ENCODE measurements around the gene ZBTB2. TPM values are rescaled to one million over a fixed set of nuclear protein-coding genes. Genes with fewer than 3 reads are reported as not detected.

Gene ZBTB2
- total and polyA plus RNA-seq, 2 donors from 2014 or later, result 6.0 to 11.2 TPM

GRCh38 chr6:151377095-151377494 lies 14.3 kb downstream of the ZBTB2 start:
- H3K4me3 ChIP-seq (ENCODE audit: low read length in 3 of 3), result no peak overlapping the region
- no peaks in the 10 kb centered on the region for H3K4me1 ChIP-seq (ENCODE audit: control insufficient read depth in 2 of 3, insufficient read depth in 2 of 3, low read depth in 1 of 3, low read length in 3 of 3)
- peaks cover 0 to 4% (median 0%) of the 10 kb centered on the region in 3 donors for H3K36me3 ChIP-seq (ENCODE audit: control insufficient read depth in 2 of 3, insufficient read depth in 3 of 3, low read length in 3 of 3)
- no peaks in the 10 kb centered on the region for H3K9me3 ChIP-seq (ENCODE audit: control insufficient read depth in 2 of 3, insufficient read depth in 1 of 3, low read length in 3 of 3)
- FAIRE-seq (no peak), DNase-seq (no peak)
- TF ChIP-seq CTCF (IDR thresholded peaks at IDR 0.05; ENCODE audit: borderline replicate concordance, extremely low read depth, insufficient read depth), result no peak
- H3K27me3 ChIP-seq (ENCODE audit: control insufficient read depth, insufficient read depth, low read length), result no peaks in the 10 kb centered on the region
- no peak overlapping the region for H3K27ac ChIP-seq (ENCODE audit: low read depth in 2 of 2, low read length in 2 of 2)
- H3K9ac ChIP-seq (ENCODE audit: low read length in 3 of 3), result no peak overlapping the region
- intact Hi-C loops (cut with DNase I), result no loop called here

DNA sequence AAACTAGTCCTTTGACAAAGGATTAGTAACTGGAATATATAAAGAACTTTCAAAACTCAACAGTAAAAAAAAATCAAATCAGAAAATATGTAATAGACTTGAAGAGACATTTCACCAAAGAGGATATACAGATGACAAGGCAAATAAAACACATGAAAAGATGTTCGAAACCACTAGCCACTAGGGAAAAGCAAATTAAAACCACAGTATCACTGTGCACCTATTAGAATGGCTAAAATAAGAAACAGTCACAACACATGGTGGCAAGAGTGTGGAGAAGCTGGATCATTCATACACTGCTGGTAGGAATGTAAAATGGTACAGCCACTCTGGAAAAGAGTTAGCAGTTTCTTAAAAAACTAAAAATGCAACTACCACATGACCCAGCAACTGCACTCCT lies 14.9 kb downstream of the ZBTB2 start:
- FAIRE-seq (no peak), DNase-seq (no peak)
- Histone ChIP-seq H3K27ac (ENCODE audit: low read depth in 2 of 2, low read length in 2 of 2) (no peak overlapping the region), H3K4me3 (ENCODE audit: low read length in 3 of 3) (no peak overlapping the region), H3K4me1 (ENCODE audit: control insufficient read depth in 2 of 3, insufficient read depth in 2 of 3, low read depth in 1 of 3, low read length in 3 of 3) (no peaks in the 10 kb centered on the region), H3K27me3 (ENCODE audit: control insufficient read depth, insufficient read depth, low read length) (no peaks in the 10 kb centered on the region), H3K9ac (ENCODE audit: low read length in 3 of 3) (no peak overlapping the region), H3K9me3 (ENCODE audit: control insufficient read depth in 2 of 3, insufficient read depth in 1 of 3, low read length in 3 of 3) (no peaks in the 10 kb centered on the region), H3K36me3 (ENCODE audit: control insufficient read depth in 2 of 3, insufficient read depth in 3 of 3, low read length in 3 of 3) (peaks cover 0 to 9% (median 2%) of the 10 kb centered on the region in 3 donors)
- no peak for TF ChIP-seq CTCF (IDR thresholded peaks at IDR 0.05; ENCODE audit: borderline replicate concordance, extremely low read depth, insufficient read depth)
- intact Hi-C loops (cut with DNase I), result no loop called here

DNA sequence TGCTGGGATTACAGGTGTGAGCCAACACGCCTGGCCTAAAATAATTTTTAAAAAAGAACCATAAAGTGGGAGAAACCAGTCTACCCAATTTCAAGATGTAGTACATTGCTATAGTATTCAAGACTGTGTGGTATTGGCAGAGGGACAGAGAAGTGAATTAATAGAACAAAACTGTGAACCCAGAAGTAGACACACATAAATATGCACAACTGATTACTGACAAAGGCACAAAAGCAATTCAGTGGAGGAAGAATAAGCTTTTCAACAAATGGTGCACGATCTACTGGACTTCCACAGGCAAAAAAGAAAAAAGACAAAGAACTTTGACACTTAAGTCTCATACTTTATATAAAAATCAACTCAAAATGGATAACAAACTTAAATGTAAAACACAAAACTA lies 15.5 kb downstream of the ZBTB2 start:
- Histone ChIP-seq H3K4me3 (ENCODE audit: low read length in 3 of 3) (no peak overlapping the region), H3K27me3 (ENCODE audit: control insufficient read depth, insufficient read depth, low read length) (no peaks in the 10 kb centered on the region), H3K36me3 (ENCODE audit: control insufficient read depth in 2 of 3, insufficient read depth in 3 of 3, low read length in 3 of 3) (peaks cover 6 to 15% (median 8%) of the 10 kb centered on the region in 3 donors), H3K9me3 (ENCODE audit: control insufficient read depth in 2 of 3, insufficient read depth in 1 of 3, low read length in 3 of 3) (no peaks in the 10 kb centered on the region), H3K4me1 (ENCODE audit: control insufficient read depth in 2 of 3, insufficient read depth in 2 of 3, low read depth in 1 of 3, low read length in 3 of 3) (no peaks in the 10 kb centered on the region), H3K27ac (ENCODE audit: low read depth in 2 of 2, low read length in 2 of 2) (no peak overlapping the region), H3K9ac (ENCODE audit: low read length in 3 of 3) (no peak overlapping the region)
- DNase-seq, result no peak
- intact Hi-C loops (cut with DNase I), result no loop called here
- TF ChIP-seq CTCF (IDR thresholded peaks at IDR 0.05; ENCODE audit: borderline replicate concordance, extremely low read depth, insufficient read depth), result no peak
- FAIRE-seq, result no peak

DNA sequence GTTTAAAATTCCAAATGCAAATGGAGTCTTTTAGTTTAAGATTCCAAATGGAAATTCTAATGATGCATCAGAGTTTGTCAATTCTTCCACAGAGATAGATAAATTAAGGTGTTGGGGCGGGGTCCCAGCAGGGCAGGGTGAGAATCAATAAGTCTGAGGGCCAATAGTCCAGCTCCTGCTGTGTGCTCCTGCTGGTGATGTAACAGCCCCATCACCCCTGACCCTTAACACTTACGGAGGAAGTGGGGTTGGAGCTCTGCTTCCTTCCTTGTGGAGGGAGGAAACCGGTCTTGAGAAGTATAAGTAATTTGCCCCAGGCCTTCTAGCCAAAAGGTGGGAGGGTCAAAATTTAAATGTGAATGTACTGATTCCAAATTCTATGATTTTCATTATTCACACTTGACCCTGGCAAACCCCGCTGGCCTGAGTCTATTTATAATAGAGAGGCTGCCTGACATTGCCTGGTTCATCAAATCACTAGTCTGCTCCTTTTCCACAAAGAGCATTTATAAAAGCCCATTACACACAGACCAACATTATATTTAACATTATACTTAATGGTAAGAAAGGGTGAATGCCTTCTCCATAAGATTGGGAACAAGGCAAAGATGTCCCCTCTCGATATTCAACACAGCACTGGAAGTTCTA lies 17.2 kb downstream of the ZBTB2 start:
- Histone ChIP-seq H3K27me3 (ENCODE audit: control insufficient read depth, insufficient read depth, low read length) (no peaks in the 10 kb centered on the region), H3K4me3 (ENCODE audit: low read length in 3 of 3) (no peak overlapping the region), H3K4me1 (ENCODE audit: control insufficient read depth in 2 of 3, insufficient read depth in 2 of 3, low read depth in 1 of 3, low read length in 3 of 3) (no peaks in the 10 kb centered on the region), H3K9me3 (ENCODE audit: control insufficient read depth in 2 of 3, insufficient read depth in 1 of 3, low read length in 3 of 3) (no peaks in the 10 kb centered on the region), H3K27ac (ENCODE audit: low read depth in 2 of 2, low read length in 2 of 2) (no peak overlapping the region), H3K36me3 (ENCODE audit: control insufficient read depth in 2 of 3, insufficient read depth in 3 of 3, low read length in 3 of 3) (peaks cover 6 to 19% (median 8%) of the 10 kb centered on the region in 3 donors), H3K9ac (ENCODE audit: low read length in 3 of 3) (no peak overlapping the region)
- intact Hi-C loops (cut with DNase I), result no loop called here
- no peak for FAIRE-seq
- no peak for TF ChIP-seq CTCF (IDR thresholded peaks at IDR 0.05; ENCODE audit: borderline replicate concordance, extremely low read depth, insufficient read depth)
- peak in 1 of 5 donors; percentile 21 for DNase-seq

All from kidney (tissue), 14 donors.